Esophagus squamous epithelium (tissue), 5 donors: Measurements from ENCODE around the gene PKP4. TPM values are rescaled to one million over a fixed set of nuclear protein-coding genes. Genes with fewer than 3 reads are reported as not detected.

Source experiments
- DNase-seq: peaks from one replicate; lab custom pipeline; 2025; lab: John Stamatoyannopoulos, UW
- H3K27ac ChIP-seq, 4 donors: fragments of 200-600 bp; sonication (generic); one replicate each; pipeline ENCODE4 v1.5.1; 2016 to 2019; ENCODE audit warnings: mild to moderate bottlenecking in 1 of 4
- H3K27me3 ChIP-seq, 4 donors: fragments of 200-600 bp; sonication (generic); 1 replicate in 3 of 4; 2 replicates in 1 of 4; pipeline versions ENCODE4 v1.5.1 to v1.6.0; 2017 to 2021; ENCODE audit warnings: antibody characterized with exemption in 1 of 4
- H3K36me3 ChIP-seq, 3 donors: fragments of 200-600 bp; sonication (generic); one replicate each; pipeline ENCODE4 v1.5.1; 2016 to 2019
- H3K4me1 ChIP-seq, 3 donors: fragments of 200-600 bp; sonication (generic); one replicate each; pipeline ENCODE4 v1.5.1; 2017 to 2019
- H3K4me3 ChIP-seq, 4 donors: fragments of 200-600 bp; sonication (generic); 1 replicate in 3 of 4; 2 replicates in 1 of 4; pipeline ENCODE4 v1.5.1; 2016 to 2019; ENCODE audit warnings: mild to moderate bottlenecking in 2 of 4, moderate library complexity in 1 of 4
- H3K9me3 ChIP-seq, 3 donors: fragments of 200-600 bp; sonication (generic); one replicate each; pipeline ENCODE4 v1.5.1; 2016 to 2019
- POLR2A ChIP-seq, 4 donors: fragments of 450-650 bp; IDR thresholded peaks; one replicate each; pipeline ENCODE4 v1.6.1; 2017; ENCODE audit warnings: antibody characterized with exemption in 4 of 4, mild to moderate bottlenecking in 4 of 4, moderate library complexity in 3 of 4
- WGBS, 2 donors: methylation state at CpG; one replicate each; pipeline ENCODE4 v1.1.5; 2018; 5-methylcytosine and 5-hydroxymethylcytosine counted together
- intact Hi-C: fragments of 100-400 bp; cut with DNase I; formaldehyde crosslinking; loops from one replicate; pipeline ENCODE4 v1.15.0; 2022
- total RNA-seq, 4 donors: library from RNA; depleted of rRNA; stranded (reverse); fragments of >200 nt; gene quantifications; one replicate each; pipeline ENCODE4 v1.1.0, GENCODE V29; 2016
- TF ChIP-seq, protein P1 (sequence below), 6 experiments: fragments of 450-650 bp in 4 of 6; fragments of 200-600 bp in 2 of 6; sonication (generic) in 2 of 6; IDR thresholded peaks; one replicate each; pipeline ENCODE4 v1.5.1; 2016 to 2019; ENCODE audit warnings: antibody characterized with exemption in 6 of 6, mild to moderate bottlenecking in 4 of 6, moderate library complexity in 4 of 6
- donor health status: DM: yes; HTN: yes; CAD: no.

PKP4 gene
- total RNA-seq, 4 donors from 2014 or later = 36.3 to 77.1 (median 46.6) TPM

- Histone ChIP-seq H3K36me3 (peaks cover 0 to 5% (median 0%) of the 10 kb centered on the region in 3 donors), H3K4me1 (peaks cover 3 to 43% (median 18%) of the 10 kb centered on the region in 3 donors), H3K4me3 (no peak overlapping the region), H3K9me3 (no peaks in the 10 kb centered on the region), H3K27ac (no peak overlapping the region), H3K27me3 (no peaks in the 10 kb centered on the region)
- WGBS, 2 donors = 25 to 63% methylated on average over 1 of the region's 1 CpG
- DNase-seq = no peak
- intact Hi-C loops = no loop called here
- no peak for TF ChIP-seq POLR2A (IDR thresholded peaks at IDR 0.05)
- TF ChIP-seq, protein P1, sequence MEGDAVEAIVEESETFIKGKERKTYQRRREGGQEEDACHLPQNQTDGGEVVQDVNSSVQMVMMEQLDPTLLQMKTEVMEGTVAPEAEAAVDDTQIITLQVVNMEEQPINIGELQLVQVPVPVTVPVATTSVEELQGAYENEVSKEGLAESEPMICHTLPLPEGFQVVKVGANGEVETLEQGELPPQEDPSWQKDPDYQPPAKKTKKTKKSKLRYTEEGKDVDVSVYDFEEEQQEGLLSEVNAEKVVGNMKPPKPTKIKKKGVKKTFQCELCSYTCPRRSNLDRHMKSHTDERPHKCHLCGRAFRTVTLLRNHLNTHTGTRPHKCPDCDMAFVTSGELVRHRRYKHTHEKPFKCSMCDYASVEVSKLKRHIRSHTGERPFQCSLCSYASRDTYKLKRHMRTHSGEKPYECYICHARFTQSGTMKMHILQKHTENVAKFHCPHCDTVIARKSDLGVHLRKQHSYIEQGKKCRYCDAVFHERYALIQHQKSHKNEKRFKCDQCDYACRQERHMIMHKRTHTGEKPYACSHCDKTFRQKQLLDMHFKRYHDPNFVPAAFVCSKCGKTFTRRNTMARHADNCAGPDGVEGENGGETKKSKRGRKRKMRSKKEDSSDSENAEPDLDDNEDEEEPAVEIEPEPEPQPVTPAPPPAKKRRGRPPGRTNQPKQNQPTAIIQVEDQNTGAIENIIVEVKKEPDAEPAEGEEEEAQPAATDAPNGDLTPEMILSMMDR (IDR thresholded peaks at IDR 0.05) = no peak
Observed at GRCh38 chr2:158501301-158501700, 44.5 kb downstream of the PKP4 start.

GRCh38 chr2:158502974-158503373 is 46.2 kb downstream of the PKP4 start:
- 75 to 83% methylated on average over 2 of the region's 2 CpGs for WGBS, 2 donors
- Histone ChIP-seq H3K36me3 (peaks cover 0 to 5% (median 0%) of the 10 kb centered on the region in 3 donors), H3K4me1 (peaks cover 0 to 27% (median 13%) of the 10 kb centered on the region in 3 donors), H3K9me3 (no peaks in the 10 kb centered on the region), H3K27me3 (no peaks in the 10 kb centered on the region), H3K4me3 (no peak overlapping the region), H3K27ac (no peak overlapping the region)
- no peak for TF ChIP-seq POLR2A (IDR thresholded peaks at IDR 0.05)
- TF ChIP-seq, protein P1 (IDR thresholded peaks at IDR 0.05) = no peak
- no peak for DNase-seq
- intact Hi-C loops = no loop called here

DNA sequence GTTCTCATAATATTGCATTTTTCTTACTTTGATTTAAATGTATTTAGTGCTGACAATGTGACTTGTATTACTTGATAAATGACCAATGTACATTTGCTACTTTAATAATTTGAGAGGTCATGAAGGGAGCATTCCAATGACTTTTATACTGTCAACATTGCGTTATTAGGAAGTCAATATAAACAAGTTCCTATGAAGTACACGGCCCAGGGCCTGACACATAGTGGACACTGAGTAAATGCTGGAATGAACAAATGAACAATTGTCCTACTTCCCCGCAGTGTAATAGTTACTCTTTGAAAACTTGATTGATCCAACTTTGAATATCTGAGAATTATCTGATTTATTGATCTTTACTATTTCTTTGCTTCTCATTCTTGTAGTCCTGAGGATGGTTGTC is 47.3 kb downstream of the PKP4 start:
- TF ChIP-seq POLR2A (IDR thresholded peaks at IDR 0.05) = no peak
- H3K27me3 ChIP-seq = no peaks in the 10 kb centered on the region
- DNase-seq = no peak
- H3K4me1 ChIP-seq = peaks cover 0 to 26% (median 9%) of the 10 kb centered on the region in 3 donors
- no peak overlapping the region for H3K27ac ChIP-seq
- WGBS, 2 donors = 72 to 80% methylated on average over 3 of the region's 3 CpGs
- intact Hi-C loops = no loop called here
- H3K9me3 ChIP-seq = no peaks in the 10 kb centered on the region
- H3K36me3 ChIP-seq = peaks cover 0 to under 1% (median 0%) of the 10 kb centered on the region in 3 donors
- no peak overlapping the region for H3K4me3 ChIP-seq

DNA sequence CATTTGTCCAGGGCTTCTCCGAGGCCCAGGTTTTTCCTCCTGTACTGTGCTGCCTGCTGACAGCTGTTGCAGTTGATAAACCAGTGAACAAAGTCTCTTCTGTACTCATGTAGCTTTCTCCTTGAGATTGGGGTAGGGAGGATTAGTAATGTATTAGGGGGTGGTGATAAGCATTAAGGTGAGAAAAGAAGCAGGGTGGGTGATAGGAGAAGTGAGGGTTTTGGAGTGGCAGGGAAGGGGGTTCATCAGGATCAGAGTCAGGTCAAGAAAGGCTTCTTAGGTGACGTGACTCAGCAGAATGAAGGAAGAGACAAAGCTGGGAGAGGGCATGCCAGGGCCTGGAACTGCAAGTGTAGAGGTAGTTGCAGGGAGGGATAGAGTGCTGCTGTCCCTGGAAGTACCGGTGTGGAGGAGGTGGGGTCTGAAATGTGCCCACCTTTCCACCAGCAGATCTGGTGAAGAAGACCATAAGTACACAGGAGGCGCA is 48.7 kb downstream of the PKP4 start:
- intact Hi-C loops = no loop called here
- WGBS, 2 donors = 56 to 74% methylated on average over 4 of the region's 4 CpGs
- Histone ChIP-seq H3K27ac (peak overlapping the region in 3 of 4 donors; percentile 29 to 64 (median 36)), H3K27me3 (no peaks in the 10 kb centered on the region), H3K36me3 (no peaks in the 10 kb centered on the region), H3K9me3 (no peaks in the 10 kb centered on the region), H3K4me1 (peaks cover 0 to 35% (median 13%) of the 10 kb centered on the region in 3 donors), H3K4me3 (no peak overlapping the region)
- no peak for DNase-seq
- no peak for TF ChIP-seq POLR2A (IDR thresholded peaks at IDR 0.05)
- TF ChIP-seq, protein P1 (IDR thresholded peaks at IDR 0.05) = no peak

DNA sequence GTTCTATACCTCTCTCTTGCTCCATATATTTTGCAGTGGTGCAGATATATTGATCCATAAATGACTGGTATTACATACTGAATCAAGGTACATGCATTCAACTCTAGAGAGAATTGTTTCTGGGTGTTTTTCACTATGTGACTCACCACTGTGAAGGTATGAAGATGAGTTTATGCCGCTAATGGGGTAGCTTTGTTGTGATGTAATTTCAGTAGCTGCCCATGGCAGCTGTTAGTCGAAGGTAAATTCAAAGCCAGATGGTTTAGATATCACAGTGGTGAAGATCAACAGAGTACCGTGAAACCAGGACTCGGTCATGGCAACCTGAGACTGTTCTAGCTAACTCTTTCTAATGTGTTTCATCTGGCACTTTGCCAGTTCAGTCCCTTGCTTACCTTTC is 50.4 kb downstream of the PKP4 start:
- TF ChIP-seq, protein P1 (IDR thresholded peaks at IDR 0.05) = no peak
- no peak for TF ChIP-seq POLR2A (IDR thresholded peaks at IDR 0.05)
- H3K36me3 ChIP-seq = no peaks in the 10 kb centered on the region
- WGBS, 2 donors = 52 to 81% methylated on average over 4 of the region's 4 CpGs
- intact Hi-C loops = no loop called here
- no peak for DNase-seq
- H3K4me3 ChIP-seq = no peak overlapping the region
- no peaks in the 10 kb centered on the region for H3K9me3 ChIP-seq
- no peak overlapping the region for H3K27ac ChIP-seq
- peaks cover 0 to 37% (median 12%) of the 10 kb centered on the region in 3 donors for H3K4me1 ChIP-seq
- no peaks in the 10 kb centered on the region for H3K27me3 ChIP-seq
